HG03097 (cell line): Measurements from ENCODE around the gene SORCS3.
"Not testable (repeated sequence)": the region's sequence is repeated elsewhere in the genome, so short reads cannot be mapped to it uniquely, and the experiment has no call there.

Experiments used
- ATAC-seq: cut with Tn5 transposase; IDR thresholded peaks from one replicate; pipeline ENCODE4 v1.9.1; 2021; ENCODE audit not compliant: unreplicated experiment, low FRiP score

The SORCS3 gene

DNA sequence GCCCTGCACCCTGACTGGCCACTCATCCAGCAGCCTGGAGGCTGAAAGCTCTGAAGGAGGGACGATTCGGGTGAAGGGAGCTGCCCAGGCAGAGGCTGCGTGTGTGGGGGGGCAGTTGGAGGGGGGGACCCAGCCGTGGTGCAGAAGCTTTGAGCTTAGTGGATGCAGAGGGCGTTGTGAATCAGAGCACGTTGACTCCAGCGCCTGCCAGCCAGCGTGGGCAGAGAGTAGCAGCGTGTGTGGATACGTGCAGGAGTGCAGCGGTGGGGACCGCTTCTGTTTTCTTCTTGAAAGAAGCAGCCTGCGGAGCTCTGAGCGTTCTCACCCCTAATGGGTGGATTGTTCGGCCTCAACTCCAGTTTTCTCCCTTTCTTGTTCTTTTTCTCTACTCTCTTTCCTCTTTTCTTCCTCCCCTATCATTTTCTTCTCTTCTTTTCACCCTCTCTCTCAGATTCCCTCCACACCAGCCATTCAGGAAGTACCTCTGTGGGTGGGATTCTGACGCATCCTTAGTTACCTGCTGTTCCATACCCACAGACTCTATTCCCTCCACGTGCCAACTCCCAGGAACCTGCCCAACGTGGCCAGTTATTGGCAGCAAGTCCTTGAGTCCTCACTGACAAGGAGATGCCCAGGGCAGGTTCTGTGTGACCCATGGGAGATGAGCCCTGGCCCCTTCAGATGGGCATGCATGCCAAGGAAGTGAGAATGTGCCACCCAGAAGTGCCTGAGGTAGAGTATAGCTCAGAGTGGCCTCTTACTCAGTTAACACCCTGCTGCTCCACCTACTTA lies 47.4 kb downstream of the SORCS3 start:
- no peak for ATAC-seq

DNA sequence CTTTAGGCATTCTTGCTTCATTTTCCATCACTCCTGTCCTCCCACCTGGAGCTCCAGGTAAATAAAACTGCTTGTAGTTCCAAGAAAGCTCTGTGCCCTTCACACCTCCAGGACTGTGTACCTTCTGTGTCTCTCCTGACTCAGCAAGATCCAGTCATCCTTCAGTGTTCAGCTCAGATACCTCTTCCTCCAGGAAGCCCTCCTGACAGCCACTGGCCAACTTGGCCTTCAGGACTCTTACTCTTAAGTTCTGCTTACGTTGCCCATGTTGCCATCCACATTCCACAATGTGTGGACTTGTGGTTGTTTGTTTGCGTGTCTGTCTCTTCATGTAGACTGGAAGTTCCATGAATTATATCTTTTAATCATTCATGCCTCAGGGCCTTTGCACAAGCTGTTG lies 48.0 kb downstream of the SORCS3 start:
- ATAC-seq, result no peak

DNA sequence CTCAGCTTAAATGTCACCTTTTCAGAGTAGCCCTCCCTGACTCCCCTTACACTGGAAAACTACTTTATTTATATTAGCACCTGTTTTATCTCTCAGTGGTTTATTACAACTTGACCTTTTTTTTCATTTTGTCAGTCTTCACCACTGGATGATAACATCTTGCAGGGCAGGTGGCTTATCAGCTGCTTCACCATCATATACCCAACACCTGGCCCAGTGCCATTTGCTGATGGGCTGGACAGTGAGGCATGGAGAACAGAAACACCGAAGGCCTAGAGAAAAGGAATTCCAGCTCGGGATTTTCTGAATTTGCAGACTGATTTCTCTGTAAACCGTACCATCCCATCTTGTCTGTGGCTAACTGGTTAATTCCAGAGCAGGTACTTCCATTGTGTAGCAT lies 48.5 kb downstream of the SORCS3 start:
- no peak for ATAC-seq

DNA sequence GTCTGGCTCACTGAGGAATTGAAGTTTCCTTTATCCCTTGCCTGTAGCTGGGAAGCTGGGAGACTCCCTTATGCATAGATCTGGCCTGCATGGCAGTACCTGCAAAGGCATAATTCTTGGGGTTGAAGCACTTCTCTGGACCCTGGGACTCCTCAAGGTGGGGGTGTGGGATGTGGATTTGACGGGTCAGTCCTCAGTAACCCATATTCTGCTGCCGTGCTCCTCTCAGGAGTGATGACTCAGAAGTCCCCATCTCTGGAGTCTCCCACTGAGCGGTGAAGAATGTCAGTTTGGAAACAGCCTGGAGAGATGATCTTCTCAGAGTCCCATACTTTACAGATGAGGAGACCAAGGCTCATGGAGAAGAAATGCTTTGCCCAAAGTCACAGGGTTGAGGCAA lies 49.0 kb downstream of the SORCS3 start:
- ATAC-seq, result no peak

DNA sequence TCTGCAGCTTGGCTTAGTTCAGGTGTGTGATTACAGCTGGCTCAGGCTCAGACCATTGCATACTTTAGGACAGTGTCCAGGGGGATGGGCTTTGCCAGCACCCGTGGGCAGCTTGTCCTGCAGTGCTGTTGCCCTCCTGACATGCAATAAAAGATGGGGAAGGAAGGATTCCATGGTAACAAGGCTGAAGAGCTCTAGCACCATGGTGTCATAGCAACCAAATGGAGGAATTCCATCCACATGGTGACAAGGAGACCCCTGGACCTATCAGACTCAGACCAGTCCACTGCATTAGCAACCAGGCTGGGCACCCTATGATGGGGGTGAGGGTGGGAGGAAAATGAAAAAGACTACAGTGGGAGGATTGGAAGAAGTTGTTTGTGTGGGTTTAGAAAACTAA lies 49.9 kb downstream of the SORCS3 start:
- no peak for ATAC-seq

DNA sequence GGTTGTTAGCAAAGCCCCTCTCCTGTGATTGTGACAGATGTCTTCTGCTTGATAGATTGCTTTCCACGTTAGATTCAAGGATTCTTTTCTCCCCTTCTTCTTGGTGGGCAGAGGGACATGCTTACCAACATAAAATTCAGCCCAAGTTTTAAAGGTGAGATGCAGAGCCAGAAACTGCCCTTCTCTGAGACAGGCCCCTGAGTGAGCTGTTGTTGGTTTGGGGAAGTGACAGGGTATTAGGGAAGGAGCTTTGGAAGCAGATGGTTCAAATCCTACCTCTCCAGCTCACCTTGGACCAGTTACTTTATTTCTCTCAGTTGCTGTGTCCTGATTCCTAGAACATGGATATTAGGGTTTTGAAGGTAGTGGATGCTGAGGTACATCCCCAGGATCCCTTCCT lies 53.0 kb downstream of the SORCS3 start:
- no peak for ATAC-seq

DNA sequence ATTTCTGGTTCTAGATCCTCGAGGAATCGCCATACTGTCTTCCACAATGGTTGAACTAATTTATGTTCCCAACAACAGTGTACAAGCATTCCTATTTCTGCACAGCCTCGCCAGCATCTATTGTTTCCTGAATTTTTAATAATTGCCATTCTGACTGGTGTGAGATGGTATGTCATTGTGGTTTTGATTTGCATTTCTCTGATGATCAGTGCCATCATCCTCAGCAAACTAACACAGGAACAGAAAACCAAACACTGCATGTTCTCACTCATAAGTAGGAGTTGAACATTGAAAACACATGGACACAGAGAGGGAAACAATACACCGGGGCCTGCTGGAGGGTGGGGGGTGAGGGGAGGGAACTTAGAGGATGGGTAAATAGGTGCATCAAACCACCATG lies 62.2 kb downstream of the SORCS3 start:
- ATAC-seq, result not testable (repeated sequence)

DNA sequence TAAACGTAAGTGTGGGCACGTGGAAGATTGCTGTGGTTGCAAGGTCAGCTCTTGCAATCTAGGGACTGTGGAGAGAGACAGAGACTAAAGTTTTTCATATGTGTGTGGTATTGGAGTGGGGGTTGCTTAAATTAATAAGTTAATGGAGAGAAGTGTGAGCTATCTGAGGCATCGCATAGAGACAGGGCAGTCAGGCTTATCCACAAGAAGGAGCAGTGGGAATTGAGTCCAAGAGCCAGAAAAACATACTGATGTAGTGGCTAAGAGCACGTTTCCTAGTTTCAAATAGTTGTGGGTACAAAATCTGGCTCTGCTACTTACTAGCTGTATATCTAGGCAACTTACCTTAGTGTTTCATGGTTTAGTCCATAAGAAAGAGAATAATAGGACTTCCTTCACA lies 65.8 kb downstream of the SORCS3 start:
- no peak for ATAC-seq

DNA sequence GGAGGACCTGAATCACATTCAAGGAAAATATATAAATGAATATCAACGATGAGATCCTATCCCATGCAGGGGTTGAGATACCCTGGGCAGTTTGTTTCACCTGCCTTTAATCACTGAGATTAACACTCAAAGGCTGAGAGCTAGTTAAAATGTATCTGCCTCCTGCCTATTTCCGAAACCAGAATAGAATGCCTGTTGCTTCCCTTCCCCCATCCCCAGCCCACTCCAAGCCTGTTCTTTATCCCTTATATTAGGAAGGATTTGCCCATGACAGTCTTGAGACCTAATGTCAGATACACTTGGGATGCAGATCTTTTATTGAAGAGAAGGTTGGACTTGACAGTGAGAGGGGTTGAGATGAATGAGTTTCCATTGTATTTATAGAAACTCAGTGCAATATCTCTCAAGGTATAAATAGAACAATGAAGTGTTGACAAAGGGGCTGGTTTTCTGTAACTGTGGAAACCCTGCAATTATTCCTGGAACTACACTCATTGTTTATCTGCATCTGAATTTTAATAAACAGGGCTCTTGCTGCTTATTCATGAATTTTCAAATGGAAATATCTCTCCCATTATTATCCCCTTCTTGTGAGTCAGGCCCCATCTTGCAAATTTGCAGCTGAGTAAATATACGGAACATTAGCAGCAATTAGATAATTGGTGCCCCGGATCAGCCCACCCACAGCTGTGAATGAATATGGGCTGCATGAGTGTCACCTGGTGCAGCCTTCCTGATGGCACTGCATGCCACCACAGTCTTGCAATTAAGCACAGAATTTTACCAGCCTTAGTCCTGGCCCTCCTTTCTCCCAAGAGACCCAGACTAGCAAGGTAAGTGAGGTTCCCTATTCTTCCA lies 66.7 kb downstream of the SORCS3 start:
- no peak for ATAC-seq

DNA sequence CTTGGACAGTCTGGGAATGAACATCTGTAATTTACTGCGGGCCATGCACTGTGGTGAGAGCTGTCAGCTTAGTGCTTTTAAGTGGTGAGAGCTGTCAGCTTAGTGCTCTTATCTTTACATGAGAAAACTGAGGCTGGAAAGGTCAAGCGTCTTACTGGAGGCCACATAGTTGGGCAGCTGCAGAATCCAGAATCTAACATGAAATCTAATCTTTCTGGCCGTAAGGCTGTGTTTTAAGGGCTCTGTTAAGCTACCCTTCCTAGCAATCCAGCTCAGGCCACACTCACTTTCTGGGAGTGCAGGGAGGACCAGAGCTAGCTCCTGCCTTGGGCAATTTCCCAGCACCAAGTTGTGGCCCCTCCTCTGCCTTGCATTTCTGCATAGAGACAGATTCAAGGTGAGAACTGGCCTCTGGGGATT lies 70.2 kb downstream of the SORCS3 start:
- no peak for ATAC-seq

DNA sequence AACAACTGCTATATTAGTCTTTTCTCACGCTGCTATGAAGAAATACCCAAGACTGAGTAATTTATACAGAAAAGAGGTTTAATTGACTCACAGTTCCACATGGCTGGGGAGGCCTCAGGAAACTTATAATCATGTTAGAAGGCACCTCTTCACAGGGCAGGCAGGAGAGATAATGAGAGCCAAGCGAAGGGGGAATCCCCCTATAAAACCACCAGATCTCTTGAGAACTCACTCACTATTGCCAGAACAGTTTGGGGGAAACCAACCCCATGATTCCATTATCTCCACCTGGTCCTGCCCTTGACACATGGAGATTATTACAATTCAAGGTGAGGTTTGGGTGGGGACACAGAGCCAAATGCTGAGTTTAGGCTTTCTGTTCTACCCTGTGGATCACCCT lies 89.5 kb downstream of the SORCS3 start:
- ATAC-seq, result not testable (repeated sequence)

DNA sequence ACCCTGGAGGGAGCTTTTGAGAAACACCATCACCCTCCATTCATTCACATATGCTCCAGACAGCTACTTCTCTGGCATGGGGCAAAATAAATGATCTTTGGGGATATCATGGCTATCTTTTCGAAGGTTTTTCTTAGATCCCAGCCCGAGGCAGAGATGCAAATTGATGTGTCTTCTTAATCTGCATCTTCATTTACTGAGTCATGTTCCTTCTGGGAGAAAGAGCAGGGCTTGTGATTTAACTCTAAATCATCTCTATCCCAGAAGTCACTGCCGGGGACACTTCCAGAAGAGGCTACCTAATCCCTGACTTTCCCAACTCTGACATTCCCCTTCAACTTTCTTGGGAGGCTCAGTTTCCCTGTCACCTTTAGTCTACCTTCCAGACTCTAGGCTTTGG lies 90.1 kb downstream of the SORCS3 start:
- ATAC-seq, result no peak

DNA sequence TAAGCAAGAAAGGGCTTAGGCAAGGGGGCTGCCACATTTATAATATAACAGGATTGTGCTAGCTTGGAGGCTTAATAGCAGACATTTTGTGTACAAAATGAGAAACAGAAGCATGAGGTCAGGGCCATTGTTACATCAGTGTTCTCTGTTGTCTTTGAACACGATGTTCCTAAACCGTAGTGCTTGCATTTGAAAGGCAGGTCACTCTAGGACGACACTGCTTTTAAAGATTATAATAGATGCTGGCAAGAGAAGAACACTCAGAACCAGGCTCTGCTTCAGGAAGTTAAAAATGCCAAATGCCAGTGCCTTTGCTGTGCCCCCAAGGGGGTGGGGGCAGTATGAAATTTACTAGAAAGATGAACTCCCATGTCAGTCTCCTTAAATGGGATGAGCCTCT lies 91.1 kb downstream of the SORCS3 start:
- no peak for ATAC-seq

DNA sequence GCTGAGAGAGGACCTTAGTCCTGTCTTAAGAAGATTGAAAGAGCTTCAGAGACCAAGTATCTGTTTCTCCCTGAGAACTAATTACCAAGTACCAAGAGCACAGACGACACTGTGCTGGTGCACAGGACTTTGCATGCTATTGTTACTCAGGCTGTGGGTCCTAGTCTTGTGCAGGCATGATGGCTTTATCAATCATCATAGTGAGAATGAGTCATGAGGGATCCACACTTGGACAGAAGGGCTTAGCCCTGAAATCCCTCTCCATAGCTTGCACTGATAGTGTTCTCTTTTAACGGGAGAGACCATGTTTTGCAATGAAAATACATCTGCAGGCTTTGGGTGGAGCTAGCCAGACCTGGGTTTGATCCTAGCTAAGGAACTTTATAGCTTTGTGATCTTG lies 93.3 kb downstream of the SORCS3 start:
- no peak for ATAC-seq

DNA sequence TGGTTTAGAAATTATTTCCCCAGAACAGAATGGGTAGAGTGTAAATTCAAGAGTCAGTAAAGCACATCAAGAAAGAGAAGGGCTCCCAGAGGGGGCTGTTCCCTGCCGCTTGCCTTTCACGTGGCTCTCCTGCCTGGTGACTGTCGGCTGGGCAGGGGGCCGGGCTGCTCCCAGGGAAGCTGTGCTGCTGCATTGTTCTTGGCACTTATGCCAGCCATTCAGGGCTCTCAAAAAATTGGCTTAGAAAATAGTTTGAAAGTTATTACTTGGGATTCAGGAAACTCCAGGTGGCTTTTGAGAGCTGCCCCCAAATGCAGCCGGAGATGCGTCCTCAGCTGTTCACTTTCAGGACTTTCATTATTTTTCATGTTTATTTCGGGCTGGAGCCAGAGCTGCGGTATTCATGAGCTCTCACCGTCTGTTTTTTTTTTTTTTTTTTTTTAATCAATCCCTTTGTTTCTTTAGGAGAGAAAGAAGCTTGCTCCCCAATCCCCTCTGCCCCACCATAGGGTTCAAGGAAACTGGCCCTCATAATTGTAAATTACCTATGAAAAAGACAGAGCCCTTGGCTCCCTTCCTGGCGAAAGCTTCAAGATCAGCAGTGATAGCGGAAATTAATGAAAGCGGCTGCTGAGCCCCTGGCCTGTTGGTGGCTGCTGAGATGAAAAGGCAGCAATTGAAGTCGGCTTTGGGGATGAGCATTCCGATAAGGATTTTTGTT lies 94.1 kb downstream of the SORCS3 start:
- no peak for ATAC-seq

DNA sequence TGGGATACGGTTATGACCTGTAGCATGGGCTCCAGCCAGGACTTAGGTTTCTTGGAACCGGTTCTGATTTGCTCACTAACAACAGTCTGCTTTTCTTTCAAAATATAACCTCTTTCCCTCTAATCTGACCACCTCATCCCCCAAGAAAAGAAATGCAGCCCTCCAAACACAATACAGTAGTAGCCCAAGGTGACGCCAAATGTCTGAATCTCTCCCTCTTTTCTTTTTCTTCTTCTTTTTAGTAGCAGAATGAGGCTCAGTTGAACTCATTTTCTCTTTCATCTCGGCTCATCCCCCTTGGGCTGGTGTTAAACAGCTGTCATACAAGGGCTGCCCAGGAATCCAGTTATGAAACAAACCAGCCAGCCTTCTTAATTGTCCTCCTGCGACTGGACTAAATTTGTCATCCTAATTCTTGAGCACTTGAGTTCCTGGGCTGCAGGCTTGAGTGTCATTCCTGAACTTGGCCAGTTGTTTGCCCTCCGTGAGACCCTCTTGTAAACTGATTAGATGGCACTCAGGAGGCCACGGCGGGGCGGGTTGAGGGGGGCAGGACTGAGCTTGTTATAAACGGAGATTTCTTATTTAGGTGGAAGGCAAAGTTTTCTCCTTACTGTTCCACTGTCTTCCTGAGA lies 94.8 kb downstream of the SORCS3 start:
- ATAC-seq, result no peak

DNA sequence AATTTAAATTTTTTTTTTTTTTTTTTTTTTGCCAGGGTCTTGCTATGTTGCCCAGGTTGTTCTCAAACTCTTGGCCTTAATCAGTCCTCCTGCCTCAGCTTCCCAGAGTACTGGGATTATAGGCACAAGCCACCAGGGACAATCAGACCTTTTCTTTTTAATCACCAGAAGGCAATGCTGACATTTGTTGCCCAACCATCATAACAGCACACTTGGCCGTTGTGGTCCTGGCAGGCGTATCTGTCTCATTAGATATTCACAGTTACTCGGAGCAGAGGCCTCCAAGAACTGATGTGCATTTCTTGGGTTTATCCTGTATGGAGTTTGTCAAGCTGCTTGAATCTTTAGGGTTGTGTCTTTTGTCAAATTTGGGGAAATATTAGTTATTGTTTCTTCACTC lies 100.0 kb downstream of the SORCS3 start:
- no peak for ATAC-seq

DNA sequence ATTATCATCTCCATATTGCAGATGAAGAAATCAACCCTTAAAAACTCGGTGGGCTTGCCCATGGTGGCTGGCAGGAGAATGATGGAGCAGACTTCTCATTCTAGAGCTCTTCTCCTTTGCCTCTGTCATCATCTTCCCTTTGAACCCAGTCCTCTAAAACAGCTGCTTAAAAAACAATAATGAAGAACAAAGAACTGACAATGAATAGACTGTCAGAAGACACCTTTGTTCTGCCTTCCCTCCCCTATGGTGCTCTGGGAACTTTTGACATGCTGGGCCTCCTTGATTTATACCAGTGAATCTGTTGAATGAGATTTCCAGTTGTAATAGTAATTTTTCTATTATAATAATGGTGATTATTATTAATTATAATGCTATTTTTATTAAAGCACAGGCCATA lies 103.0 kb downstream of the SORCS3 start:
- ATAC-seq, result no peak

DNA sequence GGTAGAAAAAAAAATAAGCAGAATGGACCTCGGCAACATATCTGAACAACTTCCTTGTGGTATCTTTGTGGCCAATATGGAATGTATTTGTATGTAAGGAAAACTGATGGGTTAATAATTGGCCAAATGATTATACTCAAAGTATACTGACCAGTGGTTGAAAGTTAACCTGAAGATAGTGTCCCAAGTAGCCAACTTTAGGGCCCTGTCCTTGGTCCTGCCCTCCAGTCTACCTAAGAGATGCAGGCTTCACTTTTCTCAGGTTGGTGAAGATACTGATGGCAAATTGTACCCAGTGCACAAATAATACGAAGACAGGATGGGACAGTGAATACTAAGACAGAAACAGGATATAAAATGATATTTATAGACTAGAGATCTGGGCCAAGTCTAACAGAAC lies 109.2 kb downstream of the SORCS3 start:
- ATAC-seq, result no peak

DNA sequence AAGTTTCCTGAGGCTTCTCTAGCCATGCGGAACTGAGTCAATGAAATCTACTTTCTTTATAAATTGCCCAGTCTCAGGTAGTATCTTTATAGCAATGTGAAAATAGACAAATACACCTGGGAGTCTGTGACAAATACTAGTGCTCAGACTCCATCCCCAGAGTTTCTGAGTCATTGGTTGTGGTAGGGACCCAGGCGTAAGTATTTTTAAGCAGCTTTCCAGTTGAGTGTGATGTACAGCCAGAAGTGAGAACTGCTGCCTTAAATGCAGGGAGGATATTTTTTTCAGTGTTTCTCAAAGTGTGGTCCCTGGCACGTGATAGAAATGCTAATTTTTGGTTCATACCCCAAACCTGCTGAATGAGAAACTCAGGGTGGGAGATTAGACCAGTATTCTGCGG lies 121.7 kb downstream of the SORCS3 start:
- ATAC-seq, result no peak

DNA sequence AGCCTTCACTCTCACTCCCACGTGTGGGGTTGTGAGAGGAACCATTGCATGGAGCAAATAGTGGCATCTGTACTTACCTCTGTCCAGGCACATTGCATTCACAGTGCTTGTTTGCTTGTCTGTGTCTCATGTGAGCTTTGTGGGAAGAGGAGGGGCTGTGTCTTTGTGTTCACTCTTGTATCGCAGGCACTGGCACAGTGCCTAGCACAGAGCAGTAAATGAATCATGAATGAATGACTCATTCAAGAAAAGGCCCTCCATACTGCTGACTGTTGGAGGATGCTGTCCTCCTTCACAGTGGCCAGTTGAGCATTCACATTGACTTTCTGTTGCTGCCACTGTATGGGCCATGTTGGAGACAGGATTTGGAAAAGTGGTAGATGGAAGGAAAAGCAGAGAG lies 125.3 kb downstream of the SORCS3 start:
- no peak for ATAC-seq
